ENCODE measurements around the gene CDC42EP2. TPM values are rescaled to one million over a fixed set of nuclear protein-coding genes. Genes with fewer than 3 reads are reported as not detected.

Gene CDC42EP2
- total and polyA plus RNA-seq, 7 experiments from 2014 or later, result 0.58 to 1.8 (median 0.89) TPM; not detected in 2

DNA sequence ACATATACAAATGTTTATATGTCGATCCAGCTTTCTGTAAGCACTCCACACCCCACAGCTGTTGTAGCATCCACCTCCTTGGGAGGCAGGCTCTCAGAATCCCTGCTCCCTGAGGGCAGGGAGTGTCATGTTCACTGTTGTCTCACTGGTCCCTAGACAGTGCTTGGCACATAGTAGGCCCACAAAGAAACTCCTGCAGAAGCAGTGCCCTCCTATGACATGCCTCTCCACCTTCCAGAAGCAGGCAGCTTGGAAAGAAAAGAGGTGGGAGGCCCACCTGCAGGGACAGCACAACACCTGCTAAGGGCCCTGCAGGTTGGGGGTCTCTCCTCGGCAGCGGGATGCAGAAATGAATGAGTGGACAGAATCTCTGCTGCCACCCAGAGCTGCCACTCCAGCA lies 11.1 kb upstream of the CDC42EP2 start:
- H3K9me3 Mint-ChIP-seq, result no peaks in the 10 kb centered on the region
- H3K4me1 Mint-ChIP-seq, result peaks cover 0 to 2% (median 0%) of the 10 kb centered on the region in 7 donors
- no peak overlapping the region for H3K4me3 Mint-ChIP-seq
- no peak overlapping the region for H3K27ac Mint-ChIP-seq
- H3K36me3 ChIP-seq (ENCODE audit: control insufficient read depth in 2 of 3, insufficient read depth in 3 of 3, low read length in 3 of 3), result peaks cover 0 to 2% (median 0%) of the 10 kb centered on the region in 3 experiments
- H3K27me3 Mint-ChIP-seq, result no peaks in the 10 kb centered on the region
- H3K4me1 ChIP-seq (ENCODE audit: control insufficient read depth in 2 of 2, insufficient read depth in 2 of 2, low read length in 2 of 2), result no peaks in the 10 kb centered on the region
- peaks cover 0 to 8% (median 4%) of the 10 kb centered on the region in 5 donors for H3K36me3 Mint-ChIP-seq
- no peaks in the 10 kb centered on the region for H3K9me3 ChIP-seq (ENCODE audit: control insufficient read depth in 2 of 3, low read length in 3 of 3)
- H3K27ac ChIP-seq (ENCODE audit: low read depth, low read length), result no peak overlapping the region
- H3K27me3 ChIP-seq (ENCODE audit: control insufficient read depth in 2 of 2, insufficient read depth in 2 of 2, low read length in 2 of 2), result no peaks in the 10 kb centered on the region
- ChIA-PET CTCF (no interaction called here), POLR2A (no interaction called here)
- intact Hi-C loops (cut with micrococcal nuclease), result no loop called here
- H3K4me3 ChIP-seq (ENCODE audit: low read length), result no peak overlapping the region
- no peak for DNase-seq
- ATAC-seq, result no peak

DNA sequence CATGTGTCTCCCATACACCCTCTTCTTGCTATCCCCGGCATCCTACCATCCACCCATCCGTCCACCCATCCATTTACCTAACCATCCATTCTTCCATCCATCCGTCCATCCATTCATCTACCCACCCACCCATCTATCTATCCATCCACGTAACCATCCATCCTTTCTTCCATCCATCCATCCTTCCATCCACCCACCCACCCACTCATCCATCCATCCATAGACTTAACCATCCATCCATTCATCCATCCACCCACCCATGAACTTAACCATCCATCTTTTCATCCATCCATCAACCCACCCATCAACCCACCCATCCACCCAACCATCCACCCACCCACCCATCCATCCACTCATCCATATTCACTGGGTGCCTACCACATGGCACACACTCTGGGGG lies 10.6 kb upstream of the CDC42EP2 start:
- DNase-seq, result no peak
- H3K36me3 Mint-ChIP-seq, result peaks cover 0 to 8% (median 4%) of the 10 kb centered on the region in 5 donors
- H3K4me1 Mint-ChIP-seq, result peaks cover 0 to 2% (median 0%) of the 10 kb centered on the region in 7 donors
- Histone ChIP-seq H3K9me3 (ENCODE audit: control insufficient read depth in 2 of 3, low read length in 3 of 3) (no peaks in the 10 kb centered on the region), H3K27me3 (ENCODE audit: control insufficient read depth in 2 of 2, insufficient read depth in 2 of 2, low read length in 2 of 2) (no peaks in the 10 kb centered on the region), H3K4me3 (ENCODE audit: low read length) (no peak overlapping the region), H3K36me3 (ENCODE audit: control insufficient read depth in 2 of 3, insufficient read depth in 3 of 3, low read length in 3 of 3) (no peaks in the 10 kb centered on the region), H3K27ac (ENCODE audit: low read depth, low read length) (no peak overlapping the region), H3K4me1 (ENCODE audit: control insufficient read depth in 2 of 2, insufficient read depth in 2 of 2, low read length in 2 of 2) (no peaks in the 10 kb centered on the region)
- no peak for ATAC-seq
- H3K4me3 Mint-ChIP-seq, result no peak overlapping the region
- no peak overlapping the region for H3K27ac Mint-ChIP-seq
- no peaks in the 10 kb centered on the region for H3K27me3 Mint-ChIP-seq
- intact Hi-C loops (cut with micrococcal nuclease), result no loop called here
- ChIA-PET POLR2A (interaction anchor here (1.2 kb wide), 1 partner anchor 12 kb away, joined by 3 read pairs; no protein-coding TSS in a partner anchor), CTCF (interaction anchor here (0.6 kb wide), 1 partner anchor 104 kb away, joined by 3 read pairs; no protein-coding TSS in a partner anchor)
- H3K9me3 Mint-ChIP-seq, result no peaks in the 10 kb centered on the region

DNA sequence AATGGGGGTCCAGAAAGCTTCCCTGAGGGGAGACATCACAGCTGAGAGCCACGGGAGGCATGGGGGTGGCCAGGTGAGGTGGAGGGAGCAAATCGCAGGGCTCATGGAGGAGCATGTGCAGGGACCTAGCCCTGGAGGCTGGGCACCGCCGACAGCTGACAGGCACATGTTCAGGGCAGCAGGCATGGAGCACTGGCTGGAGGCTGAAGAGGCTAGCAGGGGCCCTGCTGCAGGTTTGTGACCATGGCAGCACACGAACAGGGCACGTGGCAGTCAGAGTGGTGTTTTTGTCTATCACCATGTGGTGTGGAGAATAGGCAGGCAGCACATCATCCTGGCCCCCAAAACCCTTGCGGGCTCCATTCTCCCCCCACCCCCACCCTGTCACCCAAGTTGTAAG lies 10.1 kb upstream of the CDC42EP2 start:
- Mint-ChIP-seq H3K4me1 (peaks cover 0 to 2% (median 0%) of the 10 kb centered on the region in 7 donors), H3K9me3 (no peaks in the 10 kb centered on the region), H3K27ac (no peak overlapping the region), H3K27me3 (no peaks in the 10 kb centered on the region), H3K4me3 (no peak overlapping the region), H3K36me3 (peaks cover 0 to 8% (median 4%) of the 10 kb centered on the region in 5 donors)
- ATAC-seq (no peak), DNase-seq (no peak)
- ChIA-PET CTCF (interaction anchor here (0.6 to 1.1 kb wide), 2 partner anchors 28 to 105 kb away, joined by 3 read pairs; no protein-coding TSS in a partner anchor), POLR2A (interaction anchor here (1.2 kb wide), 1 partner anchor 12 kb away, joined by 3 read pairs; no protein-coding TSS in a partner anchor)
- Histone ChIP-seq H3K4me3 (ENCODE audit: low read length) (no peak overlapping the region), H3K4me1 (ENCODE audit: control insufficient read depth in 2 of 2, insufficient read depth in 2 of 2, low read length in 2 of 2) (no peaks in the 10 kb centered on the region), H3K27ac (ENCODE audit: low read depth, low read length) (no peak overlapping the region), H3K9me3 (ENCODE audit: control insufficient read depth in 2 of 3, low read length in 3 of 3) (no peaks in the 10 kb centered on the region), H3K36me3 (ENCODE audit: control insufficient read depth in 2 of 3, insufficient read depth in 3 of 3, low read length in 3 of 3) (no peaks in the 10 kb centered on the region), H3K27me3 (ENCODE audit: control insufficient read depth in 2 of 2, insufficient read depth in 2 of 2, low read length in 2 of 2) (no peaks in the 10 kb centered on the region)
- intact Hi-C loops (cut with micrococcal nuclease), result no loop called here

DNA sequence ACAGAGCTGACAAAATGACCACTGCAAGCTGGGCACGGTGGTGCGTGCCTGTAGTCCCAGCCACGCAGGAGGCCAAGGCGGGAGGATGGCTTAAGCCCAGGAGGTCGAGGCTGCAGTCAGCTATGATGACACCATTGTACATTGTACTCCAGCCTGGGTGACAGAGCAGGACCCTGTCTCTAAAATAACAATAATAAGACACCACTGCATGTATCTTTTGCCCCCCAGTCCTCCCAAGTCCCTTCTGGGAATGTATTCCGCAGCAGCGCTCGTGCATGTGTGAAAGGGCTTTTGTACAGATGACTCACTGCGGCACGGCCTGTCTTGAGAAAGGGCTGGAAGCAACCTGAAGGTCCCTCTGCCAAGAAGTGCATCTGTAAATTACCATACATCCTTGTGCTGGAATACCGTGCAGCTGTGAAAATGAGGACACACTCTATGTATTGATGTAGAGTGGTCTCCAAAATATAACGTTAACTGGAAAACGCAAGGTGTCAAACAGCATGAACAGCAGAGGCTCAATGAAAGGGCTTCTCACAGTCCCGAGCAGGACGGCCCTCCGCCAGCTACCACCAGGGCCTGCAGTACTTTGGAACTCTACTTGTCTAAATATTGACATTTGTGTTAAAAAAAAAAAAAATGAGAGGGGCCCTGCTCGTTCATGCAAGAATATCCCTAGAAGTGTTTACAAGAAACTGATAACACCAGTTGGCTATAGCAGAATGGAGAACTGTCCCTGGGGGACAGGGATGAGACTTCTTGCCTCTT lies 9.0 kb upstream of the CDC42EP2 start:
- POLR2A ChIA-PET, result interaction anchor here (0.7 to 1.2 kb wide), 2 partner anchors 13 to 352 kb away, joined by 3 read pairs; no protein-coding TSS in a partner anchor
- Histone ChIP-seq H3K27ac (ENCODE audit: low read depth, low read length) (no peak overlapping the region), H3K27me3 (ENCODE audit: control insufficient read depth in 2 of 2, insufficient read depth in 2 of 2, low read length in 2 of 2) (no peaks in the 10 kb centered on the region), H3K4me3 (ENCODE audit: low read length) (no peak overlapping the region), H3K4me1 (ENCODE audit: control insufficient read depth in 2 of 2, insufficient read depth in 2 of 2, low read length in 2 of 2) (no peaks in the 10 kb centered on the region), H3K36me3 (ENCODE audit: control insufficient read depth in 2 of 3, insufficient read depth in 3 of 3, low read length in 3 of 3) (no peaks in the 10 kb centered on the region), H3K9me3 (ENCODE audit: control insufficient read depth in 2 of 3, low read length in 3 of 3) (no peaks in the 10 kb centered on the region)
- CTCF ChIA-PET, result interaction anchor here (1.1 kb wide), 1 partner anchor 27 kb away, joined by 3 read pairs; no protein-coding TSS in a partner anchor
- Mint-ChIP-seq H3K27ac (no peak overlapping the region), H3K4me1 (peaks cover 0 to 2% (median 0%) of the 10 kb centered on the region in 7 donors), H3K4me3 (no peak overlapping the region), H3K36me3 (peaks cover 0 to 8% (median 4%) of the 10 kb centered on the region in 5 donors), H3K27me3 (no peaks in the 10 kb centered on the region), H3K9me3 (no peaks in the 10 kb centered on the region)
- intact Hi-C loops (cut with micrococcal nuclease), result no loop called here
- no peak for DNase-seq
- no peak for ATAC-seq

DNA sequence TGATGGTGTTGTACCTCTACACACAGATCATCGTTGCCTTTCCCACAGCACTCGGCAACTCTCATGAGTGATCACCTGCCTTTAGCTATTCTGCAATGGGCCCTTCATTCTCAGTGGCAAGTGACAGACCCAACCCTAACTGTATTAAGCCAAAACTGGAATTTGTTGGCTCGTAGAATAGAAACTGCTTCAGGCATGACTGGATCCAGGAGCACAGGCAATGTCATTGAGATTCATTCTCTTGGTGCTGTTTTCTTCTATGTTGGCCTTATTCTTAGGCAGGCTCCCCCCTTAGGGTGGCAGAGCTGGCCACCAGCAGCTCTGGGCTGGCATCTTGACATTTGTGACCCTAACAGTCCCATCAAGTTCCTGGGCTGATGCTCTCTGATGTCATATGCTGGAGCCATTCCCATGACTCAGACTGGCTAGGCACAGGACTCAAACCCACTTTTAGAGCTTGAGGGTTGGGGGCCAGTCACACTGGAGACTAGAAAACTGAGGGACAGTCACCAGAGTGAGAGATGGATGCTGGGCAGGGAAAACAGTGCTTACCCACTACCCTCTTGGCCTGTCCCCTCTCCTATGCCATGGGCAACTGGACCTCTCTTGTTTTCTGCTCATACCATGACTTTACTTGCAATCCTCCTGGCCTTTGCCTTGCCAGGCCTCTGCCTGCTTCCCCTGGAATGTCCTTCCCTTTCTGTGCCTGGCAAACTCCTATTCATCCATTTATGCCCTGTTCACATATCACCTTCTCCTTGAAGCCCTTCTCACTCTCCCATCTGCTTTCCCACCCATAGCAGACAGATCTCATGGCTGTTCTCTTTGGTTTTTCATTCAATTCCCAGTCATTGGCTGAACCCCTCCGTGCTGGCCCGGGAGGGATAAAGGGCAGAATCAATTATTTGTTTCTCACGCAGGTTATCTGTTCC lies 7.1 kb upstream of the CDC42EP2 start:
- Histone ChIP-seq H3K36me3 (ENCODE audit: control insufficient read depth in 2 of 3, insufficient read depth in 3 of 3, low read length in 3 of 3) (no peaks in the 10 kb centered on the region), H3K4me1 (ENCODE audit: control insufficient read depth in 2 of 2, insufficient read depth in 2 of 2, low read length in 2 of 2) (no peaks in the 10 kb centered on the region), H3K4me3 (ENCODE audit: low read length) (no peak overlapping the region), H3K27ac (ENCODE audit: low read depth, low read length) (no peak overlapping the region), H3K27me3 (ENCODE audit: control insufficient read depth in 2 of 2, insufficient read depth in 2 of 2, low read length in 2 of 2) (no peaks in the 10 kb centered on the region), H3K9me3 (ENCODE audit: control insufficient read depth in 2 of 3, low read length in 3 of 3) (no peaks in the 10 kb centered on the region)
- no peaks in the 10 kb centered on the region for H3K9me3 Mint-ChIP-seq
- ChIA-PET POLR2A (interaction anchor here (0.7 kb wide), 1 partner anchor 802 kb away, joined by 3 read pairs; no protein-coding TSS in a partner anchor), CTCF (interaction anchor here (1.0 kb wide), 1 partner anchor 10 kb away, joined by 3 read pairs; no protein-coding TSS in a partner anchor)
- peak overlapping the region in 4 of 9 donors; percentile 4 to 36 (median 23) for H3K27ac Mint-ChIP-seq
- H3K4me3 Mint-ChIP-seq, result no peak overlapping the region
- DNase-seq (no peak), ATAC-seq (peak; percentile 25)
- no peaks in the 10 kb centered on the region for H3K27me3 Mint-ChIP-seq
- intact Hi-C loops (cut with micrococcal nuclease), result no loop called here
- no peaks in the 10 kb centered on the region for H3K4me1 Mint-ChIP-seq
- H3K36me3 Mint-ChIP-seq, result peaks cover 0 to 8% (median 4%) of the 10 kb centered on the region in 5 donors

DNA sequence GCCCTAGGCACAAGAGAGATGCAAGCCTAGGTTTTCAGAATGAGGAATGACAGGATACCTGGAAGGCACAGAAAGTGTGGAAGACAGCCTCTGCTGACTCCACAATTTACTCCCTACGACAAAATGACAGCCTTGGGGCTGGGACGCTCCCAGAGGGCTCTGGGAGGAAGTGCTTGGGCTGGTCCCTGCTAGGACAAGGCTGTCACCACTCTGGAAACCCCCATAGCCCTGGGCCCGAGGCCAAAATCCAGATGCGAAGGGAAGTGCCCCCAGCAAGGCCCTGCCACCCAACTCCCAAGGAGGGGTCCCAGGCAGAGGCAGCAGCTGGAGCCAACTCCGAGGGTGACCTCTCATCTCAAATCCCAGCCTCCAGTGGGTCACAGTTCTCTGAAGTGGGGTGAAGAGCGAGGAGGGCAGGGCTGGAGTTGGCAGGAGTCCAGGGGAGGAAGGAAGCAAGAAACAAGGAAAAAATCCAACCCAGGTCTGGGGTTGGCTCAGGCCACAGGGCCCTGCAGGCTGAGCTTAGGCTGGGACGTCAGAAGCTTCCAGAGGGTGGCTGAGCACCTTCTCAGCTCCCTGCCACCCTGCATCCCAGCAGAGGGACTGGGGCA lies 6.3 kb upstream of the CDC42EP2 start:
- H3K27me3 ChIP-seq (ENCODE audit: control insufficient read depth in 2 of 2, insufficient read depth in 2 of 2, low read length in 2 of 2), result no peaks in the 10 kb centered on the region

More for the DNA sequence above, 6.3 kb upstream of the CDC42EP2 start:
- POLR2A ChIA-PET, result no interaction called here
- H3K9me3 ChIP-seq (ENCODE audit: control insufficient read depth in 2 of 3, low read length in 3 of 3), result no peaks in the 10 kb centered on the region
- Mint-ChIP-seq H3K9me3 (no peaks in the 10 kb centered on the region), H3K27ac (peak overlapping the region in 1 of 9 donors; percentile 4), H3K4me1 (peaks cover 0 to under 1% (median 0%) of the 10 kb centered on the region in 7 donors), H3K36me3 (peaks cover 0 to 8% (median 4%) of the 10 kb centered on the region in 5 donors), H3K4me3 (no peak overlapping the region), H3K27me3 (peaks cover 0 to 2% (median 0%) of the 10 kb centered on the region in 5 donors)
- CTCF ChIA-PET, result interaction anchor here (0.5 kb wide), 1 partner anchor 238 kb away, joined by 3 read pairs; no protein-coding TSS in a partner anchor
- H3K4me3 ChIP-seq (ENCODE audit: low read length), result no peak overlapping the region
- no peak overlapping the region for H3K27ac ChIP-seq (ENCODE audit: low read depth, low read length)
- DNase-seq, result no peak
- H3K36me3 ChIP-seq (ENCODE audit: control insufficient read depth in 2 of 3, insufficient read depth in 3 of 3, low read length in 3 of 3), result no peaks in the 10 kb centered on the region
- intact Hi-C loops (cut with micrococcal nuclease), result no loop called here
- peak; percentile 74 for ATAC-seq
- no peaks in the 10 kb centered on the region for H3K4me1 ChIP-seq (ENCODE audit: control insufficient read depth in 2 of 2, insufficient read depth in 2 of 2, low read length in 2 of 2)

All from naive thymus-derived CD4-positive, alpha-beta T cell (primary cell).